Measurements from ENCODE around the gene PDLIM7. TPM values are rescaled to one million over a fixed set of nuclear protein-coding genes. Genes with fewer than 3 reads are reported as not detected.

The PDLIM7 gene
- total RNA-seq, 2 experiments from 2014 or later = 50.2 to 56.6 TPM

DNA sequence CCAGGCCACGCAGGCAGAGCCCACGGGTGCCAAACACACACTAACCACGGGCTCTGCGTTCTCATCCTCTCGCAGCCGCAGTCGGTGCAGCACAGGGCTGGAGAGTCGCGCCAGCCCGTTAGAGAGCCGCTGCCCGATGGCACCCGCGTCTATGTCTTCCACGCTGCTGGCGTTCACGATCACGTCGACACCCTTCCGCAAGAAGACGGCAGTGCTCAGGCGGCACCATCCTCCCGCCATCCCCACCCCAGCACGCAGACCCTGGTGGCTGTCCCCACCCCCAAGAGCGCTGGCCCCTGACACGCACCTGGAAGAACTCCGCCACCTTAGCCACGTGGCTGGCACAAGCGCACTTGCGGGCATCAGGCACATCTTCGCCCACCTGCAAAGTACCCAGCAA is 30.0 kb downstream of the PDLIM7 start:
- H3K27me3 Mint-ChIP-seq = no peaks in the 10 kb centered on the region
- CTCF ChIA-PET = interaction anchor here (1.8 kb wide), 1 partner anchor 12 kb away, joined by 7 read pairs; no protein-coding TSS in a partner anchor
- intact Hi-C loops (cut with micrococcal nuclease) = no loop called here
- DNase-seq = no peak
- H3K27ac Mint-ChIP-seq = no peak overlapping the region
- POLR2A ChIA-PET = no interaction called here
- H3K9me3 Mint-ChIP-seq = no peaks in the 10 kb centered on the region
- no peaks in the 10 kb centered on the region for H3K36me3 Mint-ChIP-seq
- peaks cover 6% of the 10 kb centered on the region for H3K4me1 Mint-ChIP-seq (ENCODE audit: low read depth)
- no peak overlapping the region for H3K4me3 Mint-ChIP-seq

DNA sequence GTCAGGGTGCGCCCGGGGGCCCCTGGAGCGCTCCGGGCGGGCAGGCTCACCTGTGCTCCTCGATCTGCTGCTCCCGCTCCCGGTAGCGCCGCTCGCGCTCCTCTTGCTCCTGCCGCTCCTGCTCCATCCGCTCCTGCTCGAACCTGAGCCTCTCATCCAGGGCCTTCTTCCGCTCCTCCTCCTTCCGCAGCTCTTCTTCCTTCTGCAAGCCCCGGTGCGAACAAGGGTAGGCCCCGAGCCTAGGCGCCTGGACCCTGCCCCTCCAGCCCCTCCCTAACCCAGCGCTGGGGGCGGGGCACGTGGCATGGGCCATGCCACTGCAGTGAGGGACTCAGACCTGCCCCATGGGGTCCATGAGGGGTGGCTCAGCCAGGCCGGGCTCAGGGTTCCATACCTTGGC is 30.5 kb downstream of the PDLIM7 start:
- Mint-ChIP-seq H3K27me3 (no peaks in the 10 kb centered on the region), H3K4me1 (ENCODE audit: low read depth) (peaks cover 7% of the 10 kb centered on the region), H3K36me3 (no peaks in the 10 kb centered on the region), H3K9me3 (no peaks in the 10 kb centered on the region), H3K4me3 (no peak overlapping the region), H3K27ac (no peak overlapping the region)
- ChIA-PET POLR2A (no interaction called here), CTCF (interaction anchor here (1.7 kb wide), 1 partner anchor 63 kb away, joined by 8 read pairs; no protein-coding TSS in a partner anchor)
- intact Hi-C loops (cut with micrococcal nuclease) = no loop called here
- DNase-seq = no peak

DNA sequence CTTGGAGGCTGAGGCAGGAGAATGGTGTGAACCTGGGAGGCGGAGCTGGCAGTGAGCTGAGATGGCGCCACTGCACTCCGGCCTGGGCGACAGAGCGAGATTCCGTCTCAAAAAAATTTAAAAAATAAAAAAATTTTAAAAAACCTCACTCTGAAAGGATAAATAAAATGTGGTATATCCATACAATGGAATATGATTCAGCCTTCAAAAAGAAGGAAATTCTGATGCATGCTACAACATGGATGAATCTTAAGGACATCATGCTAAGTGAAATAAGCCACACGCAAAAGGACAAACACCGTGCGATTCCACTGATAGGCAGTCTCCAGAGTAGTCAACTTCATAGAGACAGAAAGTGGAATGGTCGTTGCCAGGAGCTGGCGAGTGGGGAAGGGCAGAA is 32.4 kb downstream of the PDLIM7 start:
- Mint-ChIP-seq H3K27ac (no peak overlapping the region), H3K9me3 (no peaks in the 10 kb centered on the region), H3K27me3 (no peaks in the 10 kb centered on the region), H3K4me1 (ENCODE audit: low read depth) (peaks cover 10% of the 10 kb centered on the region), H3K36me3 (no peaks in the 10 kb centered on the region), H3K4me3 (no peak overlapping the region)
- ChIA-PET POLR2A (no interaction called here), CTCF (interaction anchor here (0.6 to 1.7 kb wide), 6 partner anchors 8 to 62 kb away, joined by 3 to 8 read pairs (median 3); no protein-coding TSS in a partner anchor)
- intact Hi-C loops (cut with micrococcal nuclease) = no loop called here
- DNase-seq = no peak

GRCh38 chr5:177462021-177462670 is 35.3 kb downstream of the PDLIM7 start:
- peaks cover 12% of the 10 kb centered on the region for H3K4me1 Mint-ChIP-seq (ENCODE audit: low read depth)
- no peak overlapping the region for H3K27ac Mint-ChIP-seq
- intact Hi-C loops (cut with micrococcal nuclease) = no loop called here
- ChIA-PET CTCF (interaction anchor here (1.0 to 29.1 kb wide), 2 partner anchors 39 to 57 kb away, joined by 4 to 624 read pairs; partner anchors contain the start of genes F12 and PFN3), POLR2A (no interaction called here)
- no peaks in the 10 kb centered on the region for H3K36me3 Mint-ChIP-seq
- H3K27me3 Mint-ChIP-seq = no peaks in the 10 kb centered on the region
- H3K4me3 Mint-ChIP-seq = peak overlapping the region; percentile 28
- H3K9me3 Mint-ChIP-seq = no peaks in the 10 kb centered on the region
- DNase-seq = peak; percentile 32

DNA sequence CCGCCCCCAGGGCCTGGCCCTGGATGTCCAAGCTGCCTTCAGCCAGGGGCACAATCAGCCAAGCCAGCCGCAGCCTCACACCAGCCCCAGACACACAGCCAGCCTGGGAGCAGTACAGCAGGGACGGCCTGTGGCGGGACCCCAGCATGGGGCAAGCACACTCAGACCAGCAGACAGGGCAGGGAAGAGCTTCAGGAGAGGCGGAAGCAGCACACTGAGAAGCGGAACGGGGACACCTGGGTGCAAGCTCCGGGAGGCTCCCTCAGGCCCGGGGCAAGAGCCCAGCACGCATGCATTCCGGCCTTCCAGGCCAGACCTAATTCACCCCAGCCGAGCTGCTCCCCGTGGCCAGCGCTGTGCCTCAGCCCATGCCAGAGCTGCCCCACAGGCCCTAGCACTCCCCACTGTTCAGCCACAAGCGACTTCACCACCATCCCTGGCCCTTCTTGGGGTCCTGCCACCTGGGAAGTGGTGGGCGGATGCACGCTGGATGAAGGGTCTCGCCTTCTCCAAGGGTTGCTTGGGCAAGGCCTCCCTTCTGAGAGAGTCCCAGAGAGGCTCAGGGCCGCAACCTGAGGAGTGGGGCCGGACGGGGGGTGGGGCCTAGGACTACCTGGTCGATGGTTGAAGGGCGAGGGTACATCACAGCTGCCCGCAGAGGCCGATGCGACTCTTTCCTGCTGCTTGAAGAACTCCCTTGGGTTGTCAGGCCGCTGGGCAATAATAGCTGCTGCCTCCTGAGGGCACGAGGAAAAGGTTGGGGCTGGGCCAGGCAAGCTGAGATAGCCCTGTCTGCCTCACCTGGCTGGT is 37.4 kb downstream of the PDLIM7 start:
- POLR2A ChIA-PET = interaction anchor here (0.6 kb wide), 1 partner anchor 646 kb away, joined by 3 read pairs; no protein-coding TSS in a partner anchor
- Mint-ChIP-seq H3K9me3 (no peaks in the 10 kb centered on the region), H3K36me3 (no peaks in the 10 kb centered on the region), H3K27me3 (no peaks in the 10 kb centered on the region), H3K27ac (no peak overlapping the region), H3K4me1 (ENCODE audit: low read depth) (peaks cover 14% of the 10 kb centered on the region), H3K4me3 (no peak overlapping the region)
- intact Hi-C loops (cut with micrococcal nuclease) = no loop called here
- no peak for DNase-seq
- CTCF ChIA-PET = interaction anchor here (0.6 to 29.1 kb wide), 4 partner anchors 19 to 70 kb away, joined by 3 to 624 read pairs (median 5); partner anchors contain the start of genes F12 and PFN3

- DNase-seq = no peak
- no peaks in the 10 kb centered on the region for H3K27me3 Mint-ChIP-seq
- no peaks in the 10 kb centered on the region for H3K9me3 Mint-ChIP-seq
- ChIA-PET POLR2A (interaction anchor here (0.6 kb wide), 1 partner anchor 647 kb away, joined by 3 read pairs; no protein-coding TSS in a partner anchor), CTCF (interaction anchor here (0.6 to 29.1 kb wide), 5 partner anchors 13 to 69 kb away, joined by 3 to 624 read pairs (median 3); partner anchors contain the start of genes F12 and PFN3)
- no peak overlapping the region for H3K4me3 Mint-ChIP-seq
- H3K27ac Mint-ChIP-seq = no peak overlapping the region
- no peaks in the 10 kb centered on the region for H3K36me3 Mint-ChIP-seq
- H3K4me1 Mint-ChIP-seq (ENCODE audit: low read depth) = peaks cover 14% of the 10 kb centered on the region
- intact Hi-C loops (cut with micrococcal nuclease) = no loop called here
Measured at GRCh38 chr5:177459357-177459756, 38.0 kb downstream of the PDLIM7 start.

DNA sequence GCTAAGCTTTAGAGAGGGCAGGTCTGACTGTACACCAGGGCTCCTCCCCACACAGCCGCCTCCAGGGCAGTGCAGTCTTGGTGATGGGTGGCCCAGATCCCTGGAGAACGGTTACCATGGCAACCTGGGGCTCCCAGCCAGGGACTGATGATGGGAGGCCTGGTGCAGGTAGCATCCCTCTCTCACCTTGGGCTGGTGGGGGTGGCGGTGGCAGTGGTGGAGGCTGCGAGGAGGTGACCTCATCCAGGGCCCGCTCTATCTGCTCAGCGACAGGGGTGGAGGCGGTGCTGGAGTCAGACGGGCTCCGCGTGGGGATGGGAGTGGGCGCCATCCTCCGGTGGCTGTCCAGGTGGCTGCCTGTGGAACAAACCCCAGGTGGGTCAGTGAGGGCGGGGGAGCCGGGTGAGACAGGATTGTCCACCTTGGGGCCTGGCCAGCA is 38.5 kb downstream of the PDLIM7 start:
- intact Hi-C loops (cut with micrococcal nuclease) = no loop called here
- Mint-ChIP-seq H3K27me3 (no peaks in the 10 kb centered on the region), H3K36me3 (no peaks in the 10 kb centered on the region), H3K4me3 (no peak overlapping the region), H3K9me3 (no peaks in the 10 kb centered on the region), H3K27ac (no peak overlapping the region), H3K4me1 (ENCODE audit: low read depth) (peaks cover 15% of the 10 kb centered on the region)
- CTCF ChIA-PET = interaction anchor here (1.1 to 29.1 kb wide), 4 partner anchors 13 to 68 kb away, joined by 3 to 624 read pairs (median 6); partner anchors contain the start of genes F12 and PFN3
- POLR2A ChIA-PET = interaction anchor here (0.6 kb wide), 1 partner anchor 647 kb away, joined by 3 read pairs; no protein-coding TSS in a partner anchor
- DNase-seq = no peak

DNA sequence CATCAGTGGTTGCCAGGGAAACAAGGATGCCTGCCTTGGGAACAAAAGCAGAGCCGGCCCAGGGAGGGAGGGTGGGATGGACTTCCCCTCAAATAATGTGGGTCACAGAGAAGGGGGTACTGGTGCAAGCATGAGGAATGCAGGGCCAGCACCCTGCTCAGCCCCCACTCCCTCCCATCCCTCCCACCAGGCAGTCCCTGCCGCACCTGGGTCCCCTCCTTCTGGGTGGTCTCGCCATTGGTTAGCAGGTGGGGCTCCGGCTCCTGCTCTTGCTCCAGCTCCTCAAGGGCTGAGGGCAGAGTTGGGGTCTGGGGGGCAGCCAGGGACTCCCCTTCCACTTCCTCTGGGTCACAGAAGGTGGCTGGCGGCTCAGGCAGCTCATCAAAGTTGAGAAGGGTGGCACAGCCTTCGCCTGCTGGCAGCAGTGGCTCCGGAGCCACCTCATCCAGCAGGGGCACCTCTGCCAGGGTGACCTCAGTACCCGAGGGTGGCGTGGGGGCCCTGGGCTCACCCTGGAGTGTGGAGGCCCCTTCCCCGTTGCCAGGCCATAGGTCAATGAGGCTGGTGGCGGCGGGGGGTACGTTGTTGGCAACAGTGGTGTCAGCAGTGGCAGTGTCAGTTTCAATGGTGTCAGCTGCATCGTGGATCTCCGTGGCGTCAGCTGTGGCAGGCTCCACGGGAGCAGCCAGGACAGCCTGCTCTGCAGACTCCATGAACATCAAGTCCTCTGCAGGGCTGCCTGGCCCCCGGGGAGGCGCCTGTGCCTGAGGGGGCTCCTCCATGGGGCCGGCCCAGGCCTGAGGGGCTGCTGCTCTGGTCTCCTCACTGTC is 39.3 kb downstream of the PDLIM7 start:
- ChIA-PET POLR2A (interaction anchor here (1.2 to 1.7 kb wide), 3 partner anchors 11 to 31 kb away, joined by 3 to 5 read pairs (median 4); partner anchors contain the start of gene GRK6), CTCF (interaction anchor here (0.9 to 29.1 kb wide), 33 partner anchors 8 to 345 kb away, joined by 3 to 624 read pairs (median 5); partner anchors contain the start of genes F12, GRK6, LMAN2 and PDLIM7)
- Mint-ChIP-seq H3K4me1 (ENCODE audit: low read depth) (peaks cover 22% of the 10 kb centered on the region), H3K27me3 (no peaks in the 10 kb centered on the region), H3K27ac (no peak overlapping the region), H3K4me3 (no peak overlapping the region), H3K36me3 (no peaks in the 10 kb centered on the region), H3K9me3 (no peaks in the 10 kb centered on the region)
- intact Hi-C loops (cut with micrococcal nuclease) = loop anchor here (2.0 kb wide), 1 partner anchor 15 kb away; the partner anchor contains the start of gene DBN1
- no peak for DNase-seq

GRCh38 chr5:177456976-177457851 is 40.2 kb downstream of the PDLIM7 start:
- POLR2A ChIA-PET = interaction anchor here (1.2 to 1.7 kb wide), 6 partner anchors 10 to 143 kb away, joined by 3 to 5 read pairs (median 4); partner anchors contain the start of genes GRK6 and PDLIM7
- H3K27ac Mint-ChIP-seq = no peak overlapping the region
- intact Hi-C loops (cut with micrococcal nuclease) = loop anchor here (1.0 to 2.0 kb wide), 3 partner anchors 16 to 324 kb away; partner anchors contain the start of genes DBN1 and NSD1
- H3K4me3 Mint-ChIP-seq = no peak overlapping the region
- H3K4me1 Mint-ChIP-seq (ENCODE audit: low read depth) = peaks cover 19% of the 10 kb centered on the region
- no peaks in the 10 kb centered on the region for H3K36me3 Mint-ChIP-seq
- CTCF ChIA-PET = interaction anchor here (0.9 to 29.1 kb wide), 33 partner anchors 9 to 344 kb away, joined by 3 to 624 read pairs (median 5); partner anchors contain the start of genes F12, GRK6, LMAN2 and PDLIM7
- no peaks in the 10 kb centered on the region for H3K9me3 Mint-ChIP-seq
- peak; percentile 72 for DNase-seq
- H3K27me3 Mint-ChIP-seq = no peaks in the 10 kb centered on the region

GRCh38 chr5:177456591-177456964 is 40.8 kb downstream of the PDLIM7 start:
- Mint-ChIP-seq H3K4me1 (ENCODE audit: low read depth) (peaks cover 13% of the 10 kb centered on the region), H3K36me3 (no peaks in the 10 kb centered on the region), H3K27me3 (no peaks in the 10 kb centered on the region), H3K9me3 (no peaks in the 10 kb centered on the region), H3K27ac (peak overlapping the region; percentile 75), H3K4me3 (no peak overlapping the region)
- ChIA-PET CTCF (interaction anchor here (1.0 to 29.1 kb wide), 21 partner anchors 9 to 343 kb away, joined by 3 to 624 read pairs (median 10); partner anchors contain the start of genes F12, GRK6, PDLIM7 and PFN3), POLR2A (interaction anchor here (1.2 to 1.7 kb wide), 6 partner anchors 9 to 142 kb away, joined by 3 to 5 read pairs (median 4); partner anchors contain the start of genes GRK6 and PDLIM7)
- DNase-seq = no peak
- intact Hi-C loops (cut with micrococcal nuclease) = loop anchor here (1.0 to 2.0 kb wide), 3 partner anchors 16 to 323 kb away; partner anchors contain the start of genes DBN1 and NSD1

Measured in activated CD4-positive, alpha-beta memory T cell treated with anti-CD3 and anti-CD28 coated beads for 36 hours (primary cell).